Trophoblast cell (in vitro differentiated cells and primary cell): Measurements from ENCODE around the gene SBK2.

Experiments
- DNase-seq, 2 donors: peaks; one replicate each; pipeline ENCODE4 v3.0.0-alpha.2; 2016
- H2AFZ ChIP-seq: 2 replicates; pipeline ENCODE4 v1.6.1; 2013; ENCODE audit warnings: low read length, moderate library complexity, mild to moderate bottlenecking; ENCODE audit not compliant: insufficient read depth, poor library complexity
- H2AK5ac ChIP-seq: 2 replicates; pipeline ENCODE4 v1.6.1; 2013; ENCODE audit warnings: mild to moderate bottlenecking, low read length
- H2BK120ac ChIP-seq: 2 replicates; pipeline ENCODE4 v1.6.1; 2013; ENCODE audit warnings: low read length, mild to moderate bottlenecking, moderate library complexity; ENCODE audit not compliant: insufficient read depth, poor library complexity
- H2BK12ac ChIP-seq: 2 replicates; pipeline ENCODE4 v1.6.1; 2013; ENCODE audit warnings: mild to moderate bottlenecking, low read length, moderate library complexity
- H2BK5ac ChIP-seq: 2 replicates; pipeline ENCODE4 v1.6.1; 2013; ENCODE audit warnings: low read length, low read depth, moderate library complexity, mild to moderate bottlenecking; ENCODE audit not compliant: poor library complexity
- H3K14ac ChIP-seq: 2 replicates; pipeline ENCODE4 v1.6.1; 2013; ENCODE audit warnings: mild to moderate bottlenecking, low read length
- H3K18ac ChIP-seq: 2 replicates; pipeline ENCODE4 v1.6.1; 2013; ENCODE audit warnings: mild to moderate bottlenecking, low read length
- H3K23ac ChIP-seq: 2 replicates; pipeline ENCODE4 v1.6.1; 2013; ENCODE audit warnings: low read length
- H3K27ac ChIP-seq: 2 replicates; pipeline ENCODE4 v1.5.1; 2013; ENCODE audit warnings: low read depth, mild to moderate bottlenecking, inconsistent platforms, low read length, moderate library complexity
- H3K27me3 ChIP-seq: 2 replicates; pipeline ENCODE4 v1.6.1; 2013; ENCODE audit warnings: inconsistent platforms, mild to moderate bottlenecking, low read length, moderate library complexity; ENCODE audit not compliant: insufficient read depth
- H3K36me3 ChIP-seq, 2 experiments: 1 replicate in 1 of 2; 2 replicates in 1 of 2; pipeline ENCODE4 v1.6.1; 2013; ENCODE audit warnings: low read length in 2 of 2, mild to moderate bottlenecking in 2 of 2, moderate library complexity in 1 of 2; ENCODE audit not compliant: insufficient read depth in 2 of 2, control insufficient read depth in 1 of 2
- H3K4ac ChIP-seq: 2 replicates; pipeline ENCODE4 v1.6.1; 2013; ENCODE audit warnings: low read depth, mild to moderate bottlenecking, low read length, moderate library complexity
- H3K4me1 ChIP-seq, 2 experiments: 1 replicate in 1 of 2; 2 replicates in 1 of 2; pipeline ENCODE4 v1.6.1; 2013; ENCODE audit warnings: low read length in 2 of 2, mild to moderate bottlenecking in 2 of 2, moderate library complexity in 1 of 2; ENCODE audit not compliant: insufficient read depth in 2 of 2, control insufficient read depth in 1 of 2
- H3K4me2 ChIP-seq: 2 replicates; pipeline ENCODE4 v1.6.1; 2013; ENCODE audit warnings: inconsistent platforms, mild to moderate bottlenecking, low read length, moderate library complexity
- H3K4me3 ChIP-seq: 2 replicates; pipeline ENCODE4 v1.5.1; 2013; ENCODE audit warnings: mild to moderate bottlenecking, low read depth, low read length, inconsistent platforms
- H3K79me1 ChIP-seq: one replicate; pipeline ENCODE4 v1.6.1; 2013; ENCODE audit warnings: low read length
- H3K79me2 ChIP-seq: 2 replicates; pipeline ENCODE4 v1.6.1; 2013; ENCODE audit warnings: low read length, mild to moderate bottlenecking; ENCODE audit not compliant: control insufficient read depth, insufficient read depth, poor library complexity
- H3K9ac ChIP-seq: 2 replicates; pipeline ENCODE4 v1.6.1; 2013; ENCODE audit warnings: mild to moderate bottlenecking, low read length
- H3K9me3 ChIP-seq: 2 replicates; pipeline ENCODE4 v1.6.1; 2013; ENCODE audit warnings: low read depth, mild to moderate bottlenecking, control low read depth, inconsistent platforms, low read length; ENCODE audit not compliant: insufficient read depth
- H4K12ac ChIP-seq: 2 replicates; pipeline ENCODE4 v1.6.1; 2013; ENCODE audit warnings: low read depth, mild to moderate bottlenecking, low read length, moderate library complexity
- H4K8ac ChIP-seq: 2 replicates; pipeline ENCODE4 v1.6.1; 2013; ENCODE audit warnings: low read depth, mild to moderate bottlenecking, low read length, moderate library complexity
- H4K91ac ChIP-seq: one replicate; pipeline ENCODE4 v1.6.1; 2013; ENCODE audit warnings: low read depth, mild to moderate bottlenecking, low read length, moderate library complexity
- WGBS: extraction: QIAGEN DNeasy Blood & Tissue Kit; methylation state at CpG from one replicate; pipeline ENCODE4 v1.1.7; 2013; ENCODE audit warnings: missing lambda C conversion rate; ENCODE audit not compliant: insufficient read length, insufficient coverage; ENCODE audit errors: extremely low coverage; 5-methylcytosine and 5-hydroxymethylcytosine counted together

The SBK2 gene

GRCh38 chr19:55563261-55563690 lies 26.3 kb upstream of the SBK2 start:
- WGBS: no CpG with 5 or more reads among the region's 12 CpGs
- no peak for DNase-seq

GRCh38 chr19:55559684-55560083 lies 22.8 kb upstream of the SBK2 start:
- H3K4me3 ChIP-seq: no peak overlapping the region
- no peak overlapping the region for H3K27ac ChIP-seq
- no peak for DNase-seq
- no peaks in the 10 kb centered on the region for H3K79me1 ChIP-seq
- no peaks in the 10 kb centered on the region for H3K79me2 ChIP-seq
- H3K27me3 ChIP-seq: no peaks in the 10 kb centered on the region
- no peak overlapping the region for H2BK12ac ChIP-seq
- no peaks in the 10 kb centered on the region for H3K36me3 ChIP-seq
- no peak overlapping the region for H2AK5ac ChIP-seq
- no peak overlapping the region for H2BK120ac ChIP-seq
- no peak overlapping the region for H2AFZ ChIP-seq
- H4K12ac ChIP-seq: no peak overlapping the region
- WGBS: no CpG with 5 or more reads among the region's 9 CpGs
- no peak overlapping the region for H2BK5ac ChIP-seq
- H3K4me2 ChIP-seq: no peak overlapping the region
- H3K9ac ChIP-seq: no peak overlapping the region
- no peak overlapping the region for H3K14ac ChIP-seq
- H3K4me1 ChIP-seq: no peaks in the 10 kb centered on the region
- H3K4ac ChIP-seq: no peak overlapping the region
- H3K9me3 ChIP-seq: peaks cover 4% of the 10 kb centered on the region
- no peak overlapping the region for H4K8ac ChIP-seq
- no peak overlapping the region for H3K23ac ChIP-seq
- no peak overlapping the region for H4K91ac ChIP-seq
- no peak overlapping the region for H3K18ac ChIP-seq

More at GRCh38 chr19:55563261-55563690, 26.3 kb upstream of the SBK2 start:
- H4K91ac ChIP-seq: no peak overlapping the region
- H3K9me3 ChIP-seq: peaks cover 4% of the 10 kb centered on the region
- no peaks in the 10 kb centered on the region for H3K79me1 ChIP-seq
- no peaks in the 10 kb centered on the region for H3K4me1 ChIP-seq
- H2BK120ac ChIP-seq: no peak overlapping the region
- no peak overlapping the region for H2AK5ac ChIP-seq
- no peak overlapping the region for H3K18ac ChIP-seq
- no peak overlapping the region for H2BK12ac ChIP-seq
- no peaks in the 10 kb centered on the region for H3K36me3 ChIP-seq
- H3K4me3 ChIP-seq: no peak overlapping the region
- H2BK5ac ChIP-seq: no peak overlapping the region
- no peak overlapping the region for H3K14ac ChIP-seq
- H4K8ac ChIP-seq: no peak overlapping the region
- no peak overlapping the region for H3K9ac ChIP-seq
- H3K27ac ChIP-seq: no peak overlapping the region
- no peak overlapping the region for H4K12ac ChIP-seq
- no peak overlapping the region for H3K4me2 ChIP-seq
- H3K27me3 ChIP-seq: no peaks in the 10 kb centered on the region
- no peak overlapping the region for H2AFZ ChIP-seq
- H3K79me2 ChIP-seq: no peaks in the 10 kb centered on the region
- no peak overlapping the region for H3K23ac ChIP-seq
- no peak overlapping the region for H3K4ac ChIP-seq

DNA sequence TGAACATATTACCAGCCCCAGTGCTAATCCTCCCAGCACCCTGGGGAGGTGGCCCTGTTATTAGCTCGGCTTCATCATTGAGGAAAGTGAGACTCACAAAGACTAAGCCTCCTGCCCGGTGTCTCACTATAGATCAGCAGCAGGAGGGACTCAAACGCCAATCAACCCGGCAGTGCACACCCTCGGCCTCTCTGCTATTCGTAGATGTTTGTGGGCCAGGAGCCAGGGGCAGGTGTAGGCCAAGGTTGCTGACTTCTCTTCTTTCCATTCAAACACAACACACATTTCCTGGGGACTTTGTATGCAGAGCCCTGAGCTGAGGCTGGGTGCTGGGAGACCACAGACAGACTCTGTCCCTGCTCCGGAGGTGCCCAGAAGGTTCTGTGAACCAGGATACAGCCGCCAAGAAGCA lies 17.8 kb upstream of the SBK2 start:
- Histone ChIP-seq H3K79me1 (peaks cover 3% of the 10 kb centered on the region), H3K27me3 (no peaks in the 10 kb centered on the region), H4K8ac (no peak overlapping the region), H3K27ac (no peak overlapping the region), H2BK120ac (no peak overlapping the region), H3K23ac (no peak overlapping the region), H2BK5ac (no peak overlapping the region), H3K4me3 (no peak overlapping the region), H3K9me3 (no peaks in the 10 kb centered on the region), H3K4ac (no peak overlapping the region), H3K79me2 (no peaks in the 10 kb centered on the region), H3K4me1 (peaks cover 6 to 10% of the 10 kb centered on the region in 2 experiments), H3K36me3 (no peaks in the 10 kb centered on the region), H3K18ac (no peak overlapping the region), H3K9ac (no peak overlapping the region), H2BK12ac (no peak overlapping the region), H4K91ac (no peak overlapping the region), H2AK5ac (no peak overlapping the region), H4K12ac (no peak overlapping the region), H2AFZ (no peak overlapping the region), H3K14ac (no peak overlapping the region), H3K4me2 (no peak overlapping the region)
- no peak for DNase-seq
- WGBS: no CpG with 5 or more reads among the region's 8 CpGs

DNA sequence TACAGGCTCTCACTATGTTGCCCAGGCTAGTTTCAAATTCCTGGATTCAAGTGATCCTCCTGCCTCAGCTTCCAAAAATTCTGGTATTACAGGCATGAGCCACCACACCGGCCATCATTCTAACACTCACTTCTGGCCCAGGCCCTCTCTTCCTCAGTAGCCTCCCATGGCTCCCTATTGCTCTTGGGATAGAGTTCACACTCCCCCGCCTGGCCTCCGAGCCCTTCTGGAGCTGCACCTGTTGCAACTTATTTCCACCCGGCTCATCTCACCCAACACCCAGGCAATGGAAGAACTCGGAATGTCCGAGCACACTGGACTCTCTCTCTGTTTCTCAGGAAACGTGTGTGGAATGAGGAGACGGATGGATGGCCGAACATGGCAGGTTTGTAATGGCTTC lies 17.4 kb upstream of the SBK2 start:
- Histone ChIP-seq H3K4ac (no peak overlapping the region), H3K4me1 (peaks cover 7 to 13% of the 10 kb centered on the region in 2 experiments), H2AK5ac (no peak overlapping the region), H3K79me2 (no peaks in the 10 kb centered on the region), H3K9me3 (no peaks in the 10 kb centered on the region), H3K27me3 (no peaks in the 10 kb centered on the region), H2BK5ac (no peak overlapping the region), H3K14ac (no peak overlapping the region), H3K79me1 (peaks cover 5% of the 10 kb centered on the region), H2BK120ac (no peak overlapping the region), H2BK12ac (no peak overlapping the region), H3K36me3 (no peaks in the 10 kb centered on the region), H2AFZ (no peak overlapping the region), H3K4me2 (no peak overlapping the region), H4K91ac (no peak overlapping the region), H3K27ac (no peak overlapping the region), H3K23ac (no peak overlapping the region), H3K4me3 (no peak overlapping the region), H3K18ac (no peak overlapping the region), H4K8ac (no peak overlapping the region), H3K9ac (no peak overlapping the region), H4K12ac (no peak overlapping the region)
- no peak for DNase-seq
- no CpG with 5 or more reads among the region's 9 CpGs for WGBS
